H1 (cell line): ENCODE results near the gene SPAG16. TPM values are rescaled to one million over a fixed set of nuclear protein-coding genes. Genes with fewer than 3 reads are reported as not detected.
A peak's percentile ranks its signal among the peaks of the same experiment; 100 is the strongest.

ENCODE experiments used
- CTCF ChIA-PET: fragments of 300-600 bp; sonication (Branson Sonifier 250); formaldehyde crosslinking; loops from one replicate; lab custom pipeline; 2021; ENCODE audit not compliant: partially characterized antibody; lab: Charles Lee
- POLR2A ChIA-PET: fragments of 300-600 bp; sonication (Branson Sonifier 250); formaldehyde crosslinking; loops from one replicate; lab custom pipeline; 2021; ENCODE audit warnings: inconsistent platforms; ENCODE audit not compliant: partially characterized antibody; lab: Charles Lee
- DNase-seq, 2 experiments: peaks; one replicate each; pipeline versions ENCODE4 v3.0.0 to v3.0.0-alpha.2; 2010 to 2022; ENCODE audit warnings: low spot score in 2 of 2, low read depth in 1 of 2, mixed read lengths in 1 of 2
- FAIRE-seq: peaks from 2 replicates; lab custom pipeline; 2011; peaks lifted over from hg19 to GRCh38; lab: Jason Lieb, UNC
- H2AFZ ChIP-seq: 2 replicates; pipeline ENCODE4 v1.8.1; 2012; ENCODE audit warnings: low read length, inconsistent platforms
- H2AK5ac ChIP-seq: 2 replicates; pipeline ENCODE4 v1.6.1; 2013; ENCODE audit warnings: low read depth, low read length
- H2BK120ac ChIP-seq: replicated peaks from 2 replicates; pipeline ENCODE3; 2013; ENCODE audit warnings: low read depth, low read length, inconsistent platforms
- H2BK12ac ChIP-seq: 2 replicates; pipeline ENCODE4 v1.6.1; 2013; ENCODE audit warnings: low read depth, low read length
- H2BK15ac ChIP-seq: 2 replicates; pipeline ENCODE4 v1.6.1; 2013; ENCODE audit warnings: low read length
- H2BK20ac ChIP-seq: 2 replicates; pipeline ENCODE4 v1.6.1; 2013; ENCODE audit warnings: low read length
- H2BK5ac ChIP-seq: 2 replicates; pipeline ENCODE4 v1.6.1; 2013; ENCODE audit warnings: low read depth, low read length
- H3K14ac ChIP-seq: 2 replicates; pipeline ENCODE4 v1.6.1; 2013; ENCODE audit warnings: inconsistent platforms; ENCODE audit not compliant: insufficient read length
- H3K18ac ChIP-seq: 2 replicates; pipeline ENCODE4 v1.6.1; 2013; ENCODE audit warnings: low read length; ENCODE audit errors: extremely low read depth
- H3K23ac ChIP-seq: 2 replicates; pipeline ENCODE4 v1.6.1; 2013; ENCODE audit warnings: inconsistent platforms; ENCODE audit not compliant: insufficient read length
- H3K23me2 ChIP-seq: 2 replicates; pipeline ENCODE4 v1.6.1; 2013; ENCODE audit warnings: low read depth, low read length
- H3K27ac ChIP-seq: 2 replicates; pipeline ENCODE4 v1.6.1; 2011; ENCODE audit warnings: low read depth, low read length, inconsistent platforms
- H3K27me3 ChIP-seq, 4 experiments: replicated peaks in 1 of 4; 1 replicate in 1 of 4; 2 replicates in 3 of 4; pipeline versions ENCODE4 v1.6.1 to v1.8.1; 2011 to 2013; ENCODE audit warnings: low read length in 3 of 4, mild to moderate bottlenecking in 3 of 4, inconsistent platforms in 2 of 4, mixed read lengths in 2 of 4, moderate library complexity in 1 of 4; ENCODE audit not compliant: control insufficient read depth in 3 of 4, insufficient read depth in 3 of 4; ENCODE audit errors: extremely low read depth in 1 of 4
- H3K36me3 ChIP-seq, 4 experiments: 2 replicates each; pipeline versions ENCODE4 v1.6.1 to v1.8.1; 2011 to 2013; ENCODE audit warnings: mild to moderate bottlenecking in 4 of 4, low read length in 3 of 4, moderate library complexity in 2 of 4, control low read depth in 1 of 4, inconsistent platforms in 1 of 4; ENCODE audit not compliant: insufficient read depth in 4 of 4, control insufficient read depth in 2 of 4
- H3K4ac ChIP-seq: replicated peaks from 2 replicates; pipeline ENCODE3; 2013; ENCODE audit warnings: low read length, low read depth, mixed read lengths, inconsistent platforms; ENCODE audit not compliant: insufficient read length
- H3K4me1 ChIP-seq, 4 experiments: replicated peaks in 1 of 4; 1 replicate in 1 of 4; 2 replicates in 3 of 4; pipeline versions ENCODE4 v1.6.1 to v1.8.1; 2011 to 2013; ENCODE audit warnings: low read length in 3 of 4, inconsistent platforms in 2 of 4, mixed read lengths in 1 of 4; ENCODE audit not compliant: insufficient read depth in 4 of 4, control insufficient read depth in 3 of 4
- H3K4me2 ChIP-seq, 2 experiments: 2 replicates each; pipeline versions ENCODE4 v1.6.1 to v1.8.1; 2011 to 2013; ENCODE audit warnings: low read depth in 2 of 2, low read length in 2 of 2, control low read depth in 1 of 2, inconsistent platforms in 1 of 2, mild to moderate bottlenecking in 1 of 2; ENCODE audit not compliant: insufficient read depth in 1 of 2
- H3K4me3 ChIP-seq, 4 experiments: fragments of 200-600, 300-600 bp in 1 of 4; sonication (generic), shearing (Covaris generic), sonication (Bioruptor Twin) in 1 of 4; 2 replicates each; pipeline versions ENCODE4 v1.5.1 to v1.8.1; 2011 to 2016; ENCODE audit warnings: low read length in 4 of 4, low read depth in 3 of 4, control low read depth in 2 of 4, inconsistent platforms in 2 of 4, mild to moderate bottlenecking in 2 of 4, mixed read lengths in 1 of 4, moderate library complexity in 1 of 4; ENCODE audit not compliant: insufficient read depth in 2 of 4; ENCODE audit errors: extremely low read depth in 1 of 4
- H3K56ac ChIP-seq: replicated peaks from 2 replicates; pipeline ENCODE3; 2013; ENCODE audit warnings: low read depth, mild to moderate bottlenecking, mixed read lengths, low read length, inconsistent platforms; ENCODE audit not compliant: insufficient read length
- H3K79me1 ChIP-seq: 2 replicates; pipeline ENCODE4 v1.6.1; 2013; ENCODE audit warnings: low read depth, low read length, control low read depth
- H3K79me2 ChIP-seq, 2 experiments: 2 replicates each; pipeline versions ENCODE4 v1.6.1 to v1.8.1; 2012 to 2013; ENCODE audit warnings: low read length in 2 of 2, mild to moderate bottlenecking in 2 of 2, inconsistent platforms in 1 of 2; ENCODE audit not compliant: insufficient read depth in 2 of 2, control insufficient read depth in 1 of 2
- H3K9ac ChIP-seq, 4 experiments: replicated peaks in 1 of 4; 1 replicate in 1 of 4; 2 replicates in 3 of 4; pipeline versions ENCODE4 v1.6.1 to v1.8.1; 2011 to 2013; ENCODE audit warnings: low read depth in 3 of 4, low read length in 3 of 4, control low read depth in 2 of 4, mild to moderate bottlenecking in 2 of 4, moderate library complexity in 2 of 4, inconsistent platforms in 1 of 4; ENCODE audit errors: extremely low read depth in 1 of 4
- H3K9me3 ChIP-seq, 2 experiments: 2 replicates each; pipeline versions ENCODE4 v1.6.1 to v1.8.1; 2012 to 2013; ENCODE audit warnings: mild to moderate bottlenecking in 2 of 2, moderate library complexity in 2 of 2, control low read depth in 1 of 2, inconsistent platforms in 1 of 2, low read depth in 1 of 2, low read length in 1 of 2, mixed read lengths in 1 of 2; ENCODE audit not compliant: insufficient read depth in 2 of 2
- H4K20me1 ChIP-seq, 2 experiments: replicated peaks in 1 of 2; 2 replicates each; pipeline versions ENCODE3 to v1.8.1; 2011 to 2013; ENCODE audit warnings: inconsistent platforms in 2 of 2, low read length in 2 of 2, mild to moderate bottlenecking in 1 of 2; ENCODE audit not compliant: insufficient read depth in 2 of 2, control insufficient read depth in 1 of 2
- H4K5ac ChIP-seq: 2 replicates; pipeline ENCODE4 v1.6.1; 2013; ENCODE audit warnings: low read length, low read depth, mixed read lengths, inconsistent platforms; ENCODE audit not compliant: insufficient read length
- H4K8ac ChIP-seq: 2 replicates; pipeline ENCODE4 v1.8.0; 2013; ENCODE audit warnings: mild to moderate bottlenecking, moderate library complexity, low read length, inconsistent platforms; ENCODE audit not compliant: insufficient read depth; ENCODE audit errors: extremely low read depth
- H4K91ac ChIP-seq: replicated peaks from 2 replicates; pipeline ENCODE3; 2013; ENCODE audit warnings: low read length, mixed read lengths, inconsistent platforms; ENCODE audit not compliant: insufficient read length
- BACH1 ChIP-seq: IDR thresholded peaks from 2 replicates; pipeline ENCODE4 v1.6.1; 2012; ENCODE audit warnings: low read length, improper control_type of control experiment
- FOSL1 ChIP-seq: IDR thresholded peaks from 2 replicates; pipeline ENCODE4 v1.6.1; 2011; ENCODE audit warnings: mild to moderate bottlenecking, low read depth, low read length, moderate library complexity; ENCODE audit not compliant: insufficient read depth
- GTF2F1 ChIP-seq: IDR thresholded peaks from 2 replicates; pipeline ENCODE4 v1.6.1; 2012; ENCODE audit warnings: low read depth, low read length, improper control_type of control experiment, borderline replicate concordance
- NANOG ChIP-seq: IDR thresholded peaks from 2 replicates; pipeline ENCODE4 v1.6.1; 2011; ENCODE audit warnings: low read length, low read depth, mild to moderate bottlenecking, inconsistent platforms; ENCODE audit not compliant: insufficient read depth, poor library complexity, severe bottlenecking
- RAD21 ChIP-seq, 2 experiments: IDR thresholded peaks in 1 of 2; conservative IDR thresholded peaks in 1 of 2; 2 replicates each; pipeline ENCODE4 v1.6.1; 2011; ENCODE audit warnings: low read depth in 2 of 2, low read length in 2 of 2, improper control_type of control experiment in 1 of 2, inconsistent platforms in 1 of 2, mild to moderate bottlenecking in 1 of 2, moderate library complexity in 1 of 2
- SIN3A ChIP-seq, 2 experiments: IDR thresholded peaks in 1 of 2; conservative IDR thresholded peaks in 1 of 2; 2 replicates each; pipeline ENCODE4 v1.6.1; 2011 to 2012; ENCODE audit warnings: low read length in 2 of 2, improper control_type of control experiment in 1 of 2, low read depth in 1 of 2, mild to moderate bottlenecking in 1 of 2
- SIRT6 ChIP-seq: IDR thresholded peaks from one replicate; pipeline ENCODE4 v1.7.1; 2012; ENCODE audit warnings: low read length, inconsistent platforms
- SIX5 ChIP-seq: IDR thresholded peaks from 2 replicates; pipeline ENCODE4 v1.6.1; 2011; ENCODE audit warnings: mild to moderate bottlenecking, low read depth, low read length
- SP4 ChIP-seq: IDR thresholded peaks from 2 replicates; pipeline ENCODE4 v1.6.1; 2012; ENCODE audit warnings: low read length, inconsistent platforms
- SRF ChIP-seq: IDR thresholded peaks from 2 replicates; pipeline ENCODE4 v1.6.1; 2011; ENCODE audit warnings: mild to moderate bottlenecking, low read depth, low read length, moderate library complexity
- SUZ12 ChIP-seq: fragments of 200-600 bp; sonication (generic); IDR thresholded peaks from 2 replicates; pipeline ENCODE4 v1.6.1; 2012; ENCODE audit warnings: mild to moderate bottlenecking, inconsistent platforms, low read length, moderate library complexity, mixed read lengths
- TCF12 ChIP-seq: IDR thresholded peaks from 2 replicates; pipeline ENCODE4 v1.6.1; 2011; ENCODE audit warnings: low read depth, mild to moderate bottlenecking, low read length
- WGBS, 2 experiments: shearing (Covaris generic) in 1 of 2; methylation state at CpG; one replicate each; pipeline versions ENCODE4 v1.1.6 to v1.1.7; 2013 to 2015; ENCODE audit warnings: low lambda C conversion rate in 2 of 2, mixed read lengths in 2 of 2, inconsistent platforms in 1 of 2, low coverage in 1 of 2, missing lambda C conversion rate in 1 of 2; ENCODE audit not compliant: insufficient replicate concordance in 2 of 2, insufficient coverage in 1 of 2, insufficient read length in 1 of 2; ENCODE audit errors: extremely low coverage in 1 of 2, missing lambda C conversion rate in 1 of 2; 5-methylcytosine and 5-hydroxymethylcytosine counted together
- polyA plus RNA-seq, 7 experiments: library from polyadenylated mRNA; depleted of rRNA in 3 of 7; stranded (reverse) in 5 of 7; unstranded in 2 of 7; fragments of >200 nt in 5 of 7; fragments of 200-250 nt in 2 of 7; gene quantifications; 1 replicate in 5 of 7; 2 replicates in 1 of 7; 4 replicates in 1 of 7; pipeline versions ENCODE4 v1.2.1 to v1.2.3, GENCODE V29; 2011 to 2013; ENCODE audit warnings: missing spikeins in 2 of 7, mixed read lengths in 2 of 7
- total RNA-seq: library from RNA; stranded (reverse); fragmentation: NEBNext Ultra II Directional; extraction: Animal tissue kit (Norgen Biotek cat#: 25700); gene quantifications from 2 replicates; pipeline ENCODE4 v1.2.1, GENCODE V29; 2021

Gene SPAG16
- total and polyA plus RNA-seq, 2 of the 8 experiments (the other 6 are each of a cell fraction or from before 2014, with no cell fraction given), result 6.0 to 14.9 TPM

DNA sequence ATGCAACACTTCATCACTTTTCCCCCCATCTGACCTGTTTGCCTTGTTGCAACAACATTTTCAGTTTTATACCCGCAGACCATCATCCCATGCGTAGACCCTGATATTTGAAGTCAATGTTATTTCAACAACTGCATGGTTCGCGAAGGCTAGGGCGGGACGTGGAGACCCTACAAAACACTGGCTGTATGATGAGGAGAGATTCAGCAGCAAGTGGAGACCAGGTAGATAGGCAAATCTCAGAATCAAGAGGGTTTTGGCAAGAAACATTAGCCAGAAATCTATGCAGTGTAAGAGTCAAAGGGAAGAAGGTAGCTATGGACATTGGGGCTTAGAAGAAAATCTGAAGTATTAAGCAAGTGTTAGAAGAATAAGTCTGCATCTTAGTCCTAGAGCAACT, 42.4 kb upstream of the SPAG16 start:
- 95% methylated on average over 6 of the region's 6 CpGs; no CpG with 5 or more reads in 1 of the 2 experiments for WGBS, 2 experiments
- no peak overlapping the region for H3K18ac ChIP-seq
- CTCF ChIA-PET, result interaction anchor here (0.9 kb wide), 1 partner anchor 379 kb away, joined by 3 read pairs; no protein-coding TSS in a partner anchor

More for the DNA sequence above, 42.4 kb upstream of the SPAG16 start:
- H3K79me2 ChIP-seq, result no peaks in the 10 kb centered on the region
- H3K27ac ChIP-seq, result no peak overlapping the region
- no peak overlapping the region for H2AFZ ChIP-seq
- POLR2A ChIA-PET, result no interaction called here
- no peak overlapping the region for H3K9ac ChIP-seq
- no peak for FAIRE-seq
- H3K27me3 ChIP-seq, result no peaks in the 10 kb centered on the region
- H3K23me2 ChIP-seq, result no peaks in the 10 kb centered on the region
- no peak overlapping the region for H3K14ac ChIP-seq
- peaks cover 0 to 3% (median 0%) of the 10 kb centered on the region in 4 experiments; a peak in 1 of 7 replicates for H3K4me1 ChIP-seq
- DNase-seq, result no peak
- H2BK5ac ChIP-seq, result no peak overlapping the region
- H3K79me1 ChIP-seq, result no peaks in the 10 kb centered on the region
- H2BK120ac ChIP-seq, result no peak overlapping the region
- H3K4ac ChIP-seq, result no peak overlapping the region
- no peaks in the 10 kb centered on the region for H3K9me3 ChIP-seq
- H4K5ac ChIP-seq, result no peak overlapping the region
- no peak overlapping the region for H3K4me3 ChIP-seq
- no peak overlapping the region for H2BK15ac ChIP-seq
- H3K23ac ChIP-seq, result no peak overlapping the region
- H2BK20ac ChIP-seq, result no peak overlapping the region
- H2BK12ac ChIP-seq, result peak overlapping the region; percentile 7; the same call in 1 of the 2 replicates
- H3K36me3 ChIP-seq, result no peaks in the 10 kb centered on the region
- H4K20me1 ChIP-seq, result no peaks in the 10 kb centered on the region
- TF ChIP-seq NANOG (no peak), SUZ12 (no peak), SP4 (no peak), TCF12 (no peak), SIRT6 (no peak), FOSL1 (no peak), BACH1 (no peak), RAD21 (IDR thresholded peaks at IDR 0.05 in 1 of 2, conservative IDR thresholded peaks at IDR 0.05 in 1 of 2; ENCODE audit: low read depth in 2 of 2, low read length in 2 of 2) (no peak), GTF2F1 (no peak), SIX5 (no peak), SRF (no peak), SIN3A (conservative IDR thresholded peaks at IDR 0.05 in 1 of 2, IDR thresholded peaks at IDR 0.05 in 1 of 2; ENCODE audit: low read depth in 1 of 2, low read length in 2 of 2) (no peak)
- H4K91ac ChIP-seq, result no peak overlapping the region
- no peak overlapping the region for H3K56ac ChIP-seq
- no peak overlapping the region for H2AK5ac ChIP-seq
- H4K8ac ChIP-seq, result no peak overlapping the region
- no peak overlapping the region for H3K4me2 ChIP-seq
